GM12873 (cell line): ENCODE results near the gene DHX38.

Source experiments
- TF ChIP-seq, protein P1 (sequence below): IDR thresholded peaks from 2 replicates; pipeline ENCODE4 v1.5.1; 2012; ENCODE audit warnings: low read depth, mild to moderate bottlenecking, moderate library complexity, low read length, control low read depth; ENCODE audit not compliant: insufficient read depth; ENCODE audit errors: missing control alignments

The DHX38 gene

DNA sequence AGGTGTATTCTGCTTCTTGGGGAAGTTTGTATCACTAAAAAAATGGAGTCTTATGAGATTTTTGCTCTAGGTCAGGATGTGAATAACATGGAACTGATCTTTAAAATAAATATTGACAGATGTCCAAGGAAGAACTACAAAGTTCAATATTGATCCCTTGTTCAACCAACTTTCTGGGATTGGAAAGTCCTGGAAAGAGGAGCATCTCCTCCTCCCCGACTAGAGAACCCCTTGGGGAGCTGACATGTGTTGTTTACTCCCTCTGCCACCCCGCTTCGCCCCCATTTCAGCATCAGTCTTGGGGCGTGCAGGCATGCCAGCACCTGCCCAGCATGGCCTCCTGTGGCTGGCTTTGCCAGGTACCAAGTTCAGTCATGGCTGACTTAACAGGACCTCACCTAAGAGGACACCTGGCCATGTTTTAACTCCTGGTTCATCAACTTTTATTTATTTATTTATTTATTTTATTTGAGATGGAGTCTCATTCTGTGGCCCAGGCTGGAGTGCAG, 44.5 kb downstream of the DHX38 start:
- TF ChIP-seq, protein P1, sequence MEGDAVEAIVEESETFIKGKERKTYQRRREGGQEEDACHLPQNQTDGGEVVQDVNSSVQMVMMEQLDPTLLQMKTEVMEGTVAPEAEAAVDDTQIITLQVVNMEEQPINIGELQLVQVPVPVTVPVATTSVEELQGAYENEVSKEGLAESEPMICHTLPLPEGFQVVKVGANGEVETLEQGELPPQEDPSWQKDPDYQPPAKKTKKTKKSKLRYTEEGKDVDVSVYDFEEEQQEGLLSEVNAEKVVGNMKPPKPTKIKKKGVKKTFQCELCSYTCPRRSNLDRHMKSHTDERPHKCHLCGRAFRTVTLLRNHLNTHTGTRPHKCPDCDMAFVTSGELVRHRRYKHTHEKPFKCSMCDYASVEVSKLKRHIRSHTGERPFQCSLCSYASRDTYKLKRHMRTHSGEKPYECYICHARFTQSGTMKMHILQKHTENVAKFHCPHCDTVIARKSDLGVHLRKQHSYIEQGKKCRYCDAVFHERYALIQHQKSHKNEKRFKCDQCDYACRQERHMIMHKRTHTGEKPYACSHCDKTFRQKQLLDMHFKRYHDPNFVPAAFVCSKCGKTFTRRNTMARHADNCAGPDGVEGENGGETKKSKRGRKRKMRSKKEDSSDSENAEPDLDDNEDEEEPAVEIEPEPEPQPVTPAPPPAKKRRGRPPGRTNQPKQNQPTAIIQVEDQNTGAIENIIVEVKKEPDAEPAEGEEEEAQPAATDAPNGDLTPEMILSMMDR: no peak

DNA sequence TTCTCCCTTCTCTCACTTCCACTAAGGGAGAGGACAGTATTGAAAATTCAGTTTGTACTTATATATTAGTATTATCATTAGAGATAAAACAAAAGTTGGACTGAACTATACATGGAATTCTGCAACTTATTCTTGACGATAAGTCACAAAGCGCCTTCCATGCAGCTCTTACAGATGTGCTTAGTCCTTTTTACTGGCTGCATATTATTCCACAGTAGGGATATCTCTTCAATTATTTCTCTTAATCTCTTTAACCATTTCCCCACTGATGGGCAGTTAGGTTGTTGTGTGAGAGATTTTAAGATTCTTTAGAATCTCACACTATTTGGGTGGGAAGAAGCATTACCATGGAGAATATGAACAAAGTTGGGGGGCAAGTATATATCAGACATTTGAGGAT, 46.3 kb downstream of the DHX38 start:
- TF ChIP-seq, protein P1: no peak

DNA sequence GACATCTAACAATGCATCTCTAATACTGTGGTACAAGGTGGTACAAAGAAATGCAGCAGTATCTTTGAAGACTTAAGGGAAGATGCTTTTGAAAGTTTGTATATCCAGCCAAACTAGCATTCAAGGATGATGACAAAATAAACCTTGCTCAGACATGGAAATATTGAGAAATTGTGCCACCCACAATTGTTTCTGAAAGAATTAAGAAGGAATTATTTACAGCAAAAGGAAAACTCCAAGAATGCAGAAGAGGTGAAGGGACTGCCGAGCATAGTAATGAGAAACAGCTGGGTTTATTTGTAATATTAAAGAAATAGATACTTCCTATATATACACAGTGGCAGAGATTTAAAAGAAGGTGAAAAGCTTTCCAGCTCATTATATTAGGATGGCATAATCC, 48.8 kb downstream of the DHX38 start:
- TF ChIP-seq, protein P1: no peak

DNA sequence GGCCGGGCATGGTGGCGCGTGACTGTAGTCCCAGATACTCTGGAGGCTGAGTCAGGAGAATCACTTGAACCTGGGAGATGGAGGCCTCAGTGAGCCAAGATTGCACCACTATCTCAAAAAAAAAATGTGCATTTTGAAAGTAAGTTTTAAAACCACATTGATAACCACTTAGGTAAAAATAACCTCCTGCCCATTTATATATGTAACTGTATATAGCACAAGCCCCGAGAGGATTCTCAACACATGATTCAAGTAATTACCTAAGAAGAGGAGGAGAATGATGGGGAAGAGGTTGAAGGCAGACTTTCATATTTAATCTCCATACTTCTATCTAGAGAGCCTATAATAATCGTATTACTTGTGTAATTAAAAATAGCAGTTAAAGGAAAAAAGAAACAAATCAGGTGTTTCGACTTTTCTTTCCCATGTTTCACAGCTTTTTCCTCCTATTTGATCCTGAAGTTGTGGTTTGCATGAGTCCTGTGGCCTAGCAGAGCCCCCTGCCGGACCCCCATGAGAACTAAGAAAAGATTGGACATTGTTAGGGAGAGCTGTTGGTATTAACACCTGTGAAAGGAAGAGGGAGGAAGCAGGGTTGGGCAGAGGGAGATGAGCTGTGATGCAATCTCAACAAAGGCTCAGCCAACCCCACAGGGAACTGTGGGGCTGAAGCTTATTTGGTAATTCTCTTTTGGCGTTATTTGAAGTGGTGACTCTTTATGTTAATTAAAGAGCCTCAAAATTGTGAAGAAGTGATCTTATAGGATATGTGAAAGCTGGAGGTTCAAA, 56.2 kb downstream of the DHX38 start:
- TF ChIP-seq, protein P1: no peak

DNA sequence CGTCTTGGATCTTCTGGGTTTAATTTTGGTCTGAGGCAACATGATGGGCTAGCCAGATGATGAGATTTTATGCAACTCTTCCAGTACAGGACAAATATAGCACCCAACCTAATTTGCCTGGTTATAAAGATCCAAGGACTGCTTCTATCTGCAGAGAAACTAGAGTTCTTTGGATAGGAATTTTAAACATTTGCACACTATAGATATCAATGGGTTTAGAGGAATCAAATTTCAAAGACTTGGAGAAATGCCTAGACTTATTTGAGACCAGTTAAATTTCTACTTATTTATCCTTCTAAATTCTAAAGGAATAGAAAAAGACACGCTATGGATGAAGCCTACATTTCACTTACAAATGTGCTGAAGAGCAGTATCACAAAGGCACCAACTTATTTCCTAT, 65.7 kb downstream of the DHX38 start:
- TF ChIP-seq, protein P1: no peak

DNA sequence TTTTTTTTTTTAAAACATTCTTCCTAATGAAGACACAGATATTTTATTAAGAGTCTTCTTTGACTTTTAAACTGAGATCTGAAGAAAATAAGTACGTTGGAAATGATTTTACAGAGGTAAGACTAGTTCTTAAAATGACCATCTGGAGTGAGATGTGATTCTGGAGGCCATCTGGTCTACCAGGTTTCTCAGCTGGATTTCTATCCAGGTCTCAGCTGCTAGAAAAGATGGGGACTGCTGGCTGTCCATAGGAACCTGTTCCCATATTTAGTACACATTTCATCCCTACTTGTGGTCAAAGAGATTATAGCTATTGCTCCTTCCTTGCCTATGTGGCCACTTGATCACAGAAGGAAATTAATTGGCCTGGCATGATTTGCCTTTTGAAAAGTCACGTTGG, 66.2 kb downstream of the DHX38 start:
- TF ChIP-seq, protein P1: no peak

DNA sequence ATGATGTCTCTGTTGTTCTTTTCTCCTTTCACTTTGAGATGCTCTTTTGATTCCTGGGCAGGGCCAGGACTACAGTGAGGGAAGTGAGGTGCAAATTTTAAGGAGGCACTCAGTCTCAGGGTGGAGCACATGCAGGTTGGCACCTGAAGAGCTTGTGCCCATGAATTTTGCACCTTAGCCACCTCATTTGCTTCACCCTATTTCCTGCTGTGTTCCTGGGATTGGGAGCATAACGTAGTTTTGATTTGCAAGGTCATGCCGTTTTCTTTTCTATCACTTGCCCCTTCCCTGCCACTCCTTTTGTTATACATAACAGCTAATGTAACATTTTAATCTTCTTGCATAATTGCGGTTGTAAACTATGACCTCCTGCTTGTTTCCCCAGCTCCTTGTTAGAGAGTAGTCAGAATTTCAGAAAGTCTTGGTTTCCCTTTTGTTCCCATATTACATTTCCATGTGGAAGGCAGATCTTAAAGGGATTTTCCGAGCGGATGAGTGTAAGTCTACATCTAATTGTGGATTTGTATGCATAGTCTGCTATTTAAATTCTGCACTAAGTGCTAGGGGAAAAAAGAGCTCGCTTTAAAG, 68.6 kb downstream of the DHX38 start:
- TF ChIP-seq, protein P1: no peak
